Colonic mucosa (tissue), 4 donors: ENCODE data around the gene MRPS5. TPM values are rescaled to one million over a fixed set of nuclear protein-coding genes. Genes with fewer than 3 reads are reported as not detected.

Experiments
- DNase-seq: peaks from one replicate; pipeline ENCODE4 v3.0.0-alpha.2; 2020
- H3K27ac ChIP-seq: fragments of 200-600 bp; one replicate; pipeline ENCODE4 v1.8.0; 2021
- H3K27me3 ChIP-seq: fragments of 200-600 bp; one replicate; pipeline ENCODE4 v1.8.0; 2021
- H3K36me3 ChIP-seq: fragments of 200-600 bp; one replicate; pipeline ENCODE4 v1.8.0; 2021
- H3K4me1 ChIP-seq: fragments of 200-600 bp; one replicate; pipeline ENCODE4 v1.8.0; 2021; ENCODE audit warnings: mild to moderate bottlenecking
- H3K4me3 ChIP-seq: fragments of 200-600 bp; one replicate; pipeline ENCODE4 v1.8.0; 2021
- H3K9ac ChIP-seq, 2 donors: one replicate each; pipeline ENCODE4 v1.7.0; 2013; ENCODE audit warnings: control low read depth in 2 of 2, low read depth in 2 of 2, low read length in 2 of 2
- H3K9me3 ChIP-seq: fragments of 200-600 bp; one replicate; pipeline ENCODE4 v1.8.0; 2021
- intact Hi-C: fragments of 100-400 bp; cut with DNase I; formaldehyde crosslinking; loops from one replicate; pipeline ENCODE4 v1.14.1; 2022
- total RNA-seq, 2 donors: library from RNA; stranded (reverse); fragmentation: NEBNext Ultra II Directional in 1 of 2; extraction: Animal tissue kit (Norgen Biotek cat#: 25700) in 1 of 2; gene quantifications; one replicate each; pipeline ENCODE4 v1.2.1, GENCODE V29; 2021
- TF ChIP-seq, protein P1 (sequence below): fragments of 200-600 bp; IDR thresholded peaks from one replicate; pipeline ENCODE4 v1.8.0; 2022; ENCODE audit warnings: antibody characterized with exemption, mild to moderate bottlenecking
- donor health status: healthy.
- donor health status: DM: no; HTN: no; CAD: no.
- donor health status: DM: no; HTN: no; CAD: no.

The MRPS5 gene
- total RNA-seq, 2 donors from 2014 or later = 68.8 to 87.3 TPM

GRCh38 chr2:95159690-95160449 lies 38.3 kb upstream of the MRPS5 start, which contains the start of gene ZNF514:
ZNF514 (minus strand) TSS chr2:95159848; CDS start chr2:95153253, 6,595 bp downstream.
- peaks cover 4% of the 10 kb centered on the region for H3K36me3 ChIP-seq
- no peaks in the 10 kb centered on the region for H3K9me3 ChIP-seq
- H3K27me3 ChIP-seq = no peaks in the 10 kb centered on the region
- H3K4me3 ChIP-seq = peak within 1 kb of the TSS; percentile 84
- TF ChIP-seq, protein P1, sequence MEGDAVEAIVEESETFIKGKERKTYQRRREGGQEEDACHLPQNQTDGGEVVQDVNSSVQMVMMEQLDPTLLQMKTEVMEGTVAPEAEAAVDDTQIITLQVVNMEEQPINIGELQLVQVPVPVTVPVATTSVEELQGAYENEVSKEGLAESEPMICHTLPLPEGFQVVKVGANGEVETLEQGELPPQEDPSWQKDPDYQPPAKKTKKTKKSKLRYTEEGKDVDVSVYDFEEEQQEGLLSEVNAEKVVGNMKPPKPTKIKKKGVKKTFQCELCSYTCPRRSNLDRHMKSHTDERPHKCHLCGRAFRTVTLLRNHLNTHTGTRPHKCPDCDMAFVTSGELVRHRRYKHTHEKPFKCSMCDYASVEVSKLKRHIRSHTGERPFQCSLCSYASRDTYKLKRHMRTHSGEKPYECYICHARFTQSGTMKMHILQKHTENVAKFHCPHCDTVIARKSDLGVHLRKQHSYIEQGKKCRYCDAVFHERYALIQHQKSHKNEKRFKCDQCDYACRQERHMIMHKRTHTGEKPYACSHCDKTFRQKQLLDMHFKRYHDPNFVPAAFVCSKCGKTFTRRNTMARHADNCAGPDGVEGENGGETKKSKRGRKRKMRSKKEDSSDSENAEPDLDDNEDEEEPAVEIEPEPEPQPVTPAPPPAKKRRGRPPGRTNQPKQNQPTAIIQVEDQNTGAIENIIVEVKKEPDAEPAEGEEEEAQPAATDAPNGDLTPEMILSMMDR = no peak
- peaks cover 14% of the 10 kb centered on the region for H3K4me1 ChIP-seq
- peak within 1 kb of the TSS; percentile 83 to 87 for H3K9ac ChIP-seq
- intact Hi-C loops = loop anchor here (5.0 kb wide), 1 partner anchor 38 kb away; the partner anchor contains the start of gene MRPS5
- DNase-seq = peak; percentile 78
- peak within 1 kb of the TSS; percentile 61 for H3K27ac ChIP-seq

- intact Hi-C loops = loop anchor here (5.0 kb wide), 1 partner anchor 37 kb away; the partner anchor contains the start of gene MRPS5
- peak overlapping the region; percentile 83 to 87 for H3K9ac ChIP-seq
- H3K4me1 ChIP-seq = peaks cover 8% of the 10 kb centered on the region
- TF ChIP-seq, protein P1 = no peak
- H3K36me3 ChIP-seq = peaks cover 12% of the 10 kb centered on the region
- H3K9me3 ChIP-seq = no peaks in the 10 kb centered on the region
- H3K4me3 ChIP-seq = peak overlapping the region; percentile 84
- peak; percentile 55 for DNase-seq
- H3K27me3 ChIP-seq = no peaks in the 10 kb centered on the region
- peak overlapping the region; percentile 47 for H3K27ac ChIP-seq
Measured at GRCh38 chr2:95158891-95159619, 37.4 kb upstream of the MRPS5 start.

GRCh38 chr2:95158441-95158840 lies 36.8 kb upstream of the MRPS5 start:
- TF ChIP-seq, protein P1 = no peak
- Histone ChIP-seq H3K9me3 (no peaks in the 10 kb centered on the region), H3K27ac (peak overlapping the region; percentile 47), H3K4me1 (peaks cover 8% of the 10 kb centered on the region), H3K27me3 (no peaks in the 10 kb centered on the region), H3K4me3 (peak overlapping the region; percentile 84), H3K9ac (peak overlapping the region; percentile 83 to 87), H3K36me3 (peaks cover 14% of the 10 kb centered on the region)
- DNase-seq = peak; percentile 32
- intact Hi-C loops = loop anchor here (5.0 kb wide), 1 partner anchor 36 kb away; the partner anchor contains the start of gene MRPS5

DNA sequence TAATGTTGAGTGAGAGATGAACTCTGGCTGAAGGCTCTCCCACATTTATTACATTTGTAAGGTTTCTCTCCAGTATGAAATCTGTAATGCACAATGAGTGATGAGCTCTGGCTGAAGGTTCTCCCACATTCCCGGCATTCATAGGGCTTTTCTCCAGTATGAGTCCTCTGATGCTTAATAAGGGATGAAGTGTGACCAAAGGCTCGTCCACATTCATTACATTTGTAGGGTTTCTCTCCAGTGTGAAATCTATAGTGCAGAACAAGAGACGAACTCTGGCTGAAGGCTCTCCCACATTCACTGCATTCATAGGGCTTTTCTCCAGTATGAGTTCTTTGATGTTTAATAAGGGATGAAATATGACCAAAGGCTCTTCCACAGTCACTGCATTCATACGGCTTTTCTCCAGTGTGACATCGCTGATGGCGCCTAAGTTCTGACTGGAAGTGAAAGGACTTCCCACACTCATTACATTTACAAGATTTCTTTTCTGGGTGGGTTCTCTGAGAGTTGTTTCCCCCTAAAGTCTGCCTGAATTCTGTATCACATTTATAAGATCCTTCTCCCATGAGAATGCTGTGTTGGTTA lies 27.9 kb upstream of the MRPS5 start:
- H3K4me1 ChIP-seq = no peaks in the 10 kb centered on the region
- TF ChIP-seq, protein P1 = no peak
- peaks cover 17% of the 10 kb centered on the region for H3K36me3 ChIP-seq
- H3K27me3 ChIP-seq = no peaks in the 10 kb centered on the region
- no peak for DNase-seq
- peaks cover 11% of the 10 kb centered on the region for H3K9me3 ChIP-seq
- no peak overlapping the region for H3K27ac ChIP-seq
- intact Hi-C loops = no loop called here
- H3K9ac ChIP-seq = no peak overlapping the region
- H3K4me3 ChIP-seq = no peak overlapping the region

DNA sequence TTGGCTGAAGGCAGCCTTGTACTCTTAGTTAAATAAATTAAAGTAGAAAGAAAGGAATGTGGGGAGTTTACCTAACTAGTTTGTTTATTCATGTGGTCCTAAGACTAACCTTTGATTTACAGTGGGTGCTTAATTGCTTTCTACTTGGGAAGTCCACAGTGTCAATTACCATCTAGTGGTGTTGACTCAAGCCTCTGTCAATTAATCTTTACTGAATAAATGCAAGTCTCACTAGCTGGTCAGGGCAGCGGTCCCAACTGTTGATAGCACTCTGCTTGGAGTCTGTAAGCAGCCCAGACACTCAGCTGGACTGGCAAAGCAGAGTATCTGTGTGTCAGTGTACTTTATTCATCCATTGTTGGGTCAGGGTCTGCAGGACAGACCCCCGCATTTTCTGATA lies 22.2 kb upstream of the MRPS5 start:
- TF ChIP-seq, protein P1 = no peak
- intact Hi-C loops = no loop called here
- Histone ChIP-seq H3K4me3 (no peak overlapping the region), H3K9ac (no peak overlapping the region), H3K36me3 (no peaks in the 10 kb centered on the region), H3K4me1 (no peaks in the 10 kb centered on the region), H3K9me3 (peaks cover 11% of the 10 kb centered on the region), H3K27me3 (no peaks in the 10 kb centered on the region), H3K27ac (no peak overlapping the region)
- DNase-seq = no peak
